NT2/D1 (cell line): ENCODE data around the gene GALNT14.

Source experiments
- DNase-seq: peaks from one replicate; pipeline ENCODE4 v3.0.0-alpha.2; 2011; ENCODE audit warnings: low read depth, low spot score
- H3K27me3 ChIP-seq: 2 replicates; pipeline ENCODE4 v1.6.0; 2011; ENCODE audit warnings: mild to moderate bottlenecking; ENCODE audit not compliant: insufficient read length, insufficient read depth
- H3K36me3 ChIP-seq: 2 replicates; pipeline ENCODE4 v1.6.1; 2011; ENCODE audit warnings: mild to moderate bottlenecking, low read length, mixed read lengths; ENCODE audit not compliant: insufficient read depth, insufficient read length
- H3K4me1 ChIP-seq: 2 replicates; pipeline ENCODE4 v1.5.1; 2011; ENCODE audit not compliant: insufficient read depth, insufficient read length
- H3K4me3 ChIP-seq: 2 replicates; pipeline ENCODE4 v1.5.1; 2011; ENCODE audit warnings: low read depth; ENCODE audit not compliant: insufficient read length
- H3K9ac ChIP-seq: 2 replicates; pipeline ENCODE4 v1.6.0; 2011; ENCODE audit warnings: low read depth; ENCODE audit not compliant: insufficient read length
- H3K9me3 ChIP-seq: 2 replicates; pipeline ENCODE4 v1.5.1; 2011; ENCODE audit warnings: mild to moderate bottlenecking, low read length; ENCODE audit not compliant: insufficient read depth
- SUZ12 ChIP-seq: IDR thresholded peaks from 2 replicates; pipeline ENCODE4 v1.6.1; 2011; ENCODE audit not compliant: insufficient read length, insufficient read depth; ENCODE audit errors: extremely low read depth
- YY1 ChIP-seq: IDR thresholded peaks from 2 replicates; pipeline ENCODE4 v1.6.1; 2011; ENCODE audit not compliant: insufficient read length, insufficient read depth
- ZNF274 ChIP-seq: IDR thresholded peaks from 2 replicates; pipeline ENCODE4 v1.6.1; 2011; ENCODE audit warnings: mild to moderate bottlenecking, low read depth, low read length

Gene GALNT14

GRCh38 chr2:30880516-30880915, 257.7 kb downstream of the GALNT14 start:
- Histone ChIP-seq H3K9me3 (peaks cover 4% of the 10 kb centered on the region; the same call in 1 of the 2 replicates), H3K9ac (no peak overlapping the region), H3K36me3 (no peaks in the 10 kb centered on the region), H3K27me3 (no peaks in the 10 kb centered on the region), H3K4me3 (no peak overlapping the region), H3K4me1 (peaks cover 8% of the 10 kb centered on the region)
- no peak for DNase-seq
- no peak for TF ChIP-seq ZNF274
- TF ChIP-seq YY1, result no peak
- no peak for TF ChIP-seq SUZ12

DNA sequence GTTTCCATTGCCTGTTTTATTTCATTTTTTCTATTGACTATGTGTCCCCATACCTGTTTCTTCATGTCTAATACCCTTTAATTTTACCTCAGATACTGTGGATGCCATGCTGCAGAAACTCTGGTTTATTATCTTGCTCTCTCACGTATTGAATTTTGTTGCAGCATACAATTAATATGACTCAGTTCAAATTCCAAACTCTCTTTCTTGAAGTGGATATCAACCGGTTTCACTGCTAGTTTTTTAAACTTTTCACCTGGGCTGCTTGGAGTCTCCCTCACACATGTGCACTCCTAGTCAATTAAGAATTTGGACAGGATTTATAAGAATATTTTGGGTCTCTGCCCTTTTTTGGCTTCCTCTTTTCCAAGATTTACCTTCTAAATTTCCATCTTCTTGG, 260.4 kb downstream of the GALNT14 start:
- TF ChIP-seq SUZ12, result no peak
- no peaks in the 10 kb centered on the region for H3K4me1 ChIP-seq
- H3K9me3 ChIP-seq, result peaks cover 15% of the 10 kb centered on the region; the same call in 1 of the 2 replicates
- H3K27me3 ChIP-seq, result no peaks in the 10 kb centered on the region
- no peak overlapping the region for H3K4me3 ChIP-seq
- no peak for DNase-seq
- H3K36me3 ChIP-seq, result no peaks in the 10 kb centered on the region
- no peak overlapping the region for H3K9ac ChIP-seq

- Histone ChIP-seq H3K27me3 (no peaks in the 10 kb centered on the region), H3K36me3 (no peaks in the 10 kb centered on the region), H3K9me3 (peaks cover 15% of the 10 kb centered on the region; the same call in 1 of the 2 replicates), H3K9ac (no peak overlapping the region), H3K4me1 (peaks cover 4% of the 10 kb centered on the region), H3K4me3 (no peak overlapping the region)
- no peak for DNase-seq
- no peak for TF ChIP-seq ZNF274
- TF ChIP-seq SUZ12, result no peak
- TF ChIP-seq YY1, result no peak
Measured at GRCh38 chr2:30872797-30873196, 265.4 kb downstream of the GALNT14 start.

GRCh38 chr2:30871980-30872789, 266.1 kb downstream of the GALNT14 start:
- Histone ChIP-seq H3K4me1 (peaks cover 4% of the 10 kb centered on the region), H3K9me3 (peaks cover 15% of the 10 kb centered on the region; the same call in 1 of the 2 replicates), H3K9ac (no peak overlapping the region), H3K27me3 (no peaks in the 10 kb centered on the region), H3K4me3 (no peak overlapping the region), H3K36me3 (no peaks in the 10 kb centered on the region)
- peak; percentile 87 for DNase-seq
- TF ChIP-seq YY1, result no peak

GRCh38 chr2:30871440-30871839, 266.8 kb downstream of the GALNT14 start:
- DNase-seq, result no peak
- Histone ChIP-seq H3K36me3 (no peaks in the 10 kb centered on the region), H3K4me1 (peaks cover 4% of the 10 kb centered on the region), H3K9me3 (peaks cover 15% of the 10 kb centered on the region; the same call in 1 of the 2 replicates), H3K4me3 (no peak overlapping the region), H3K27me3 (no peaks in the 10 kb centered on the region), H3K9ac (no peak overlapping the region)
- TF ChIP-seq ZNF274, result no peak
- TF ChIP-seq YY1, result no peak
- TF ChIP-seq SUZ12, result no peak

DNA sequence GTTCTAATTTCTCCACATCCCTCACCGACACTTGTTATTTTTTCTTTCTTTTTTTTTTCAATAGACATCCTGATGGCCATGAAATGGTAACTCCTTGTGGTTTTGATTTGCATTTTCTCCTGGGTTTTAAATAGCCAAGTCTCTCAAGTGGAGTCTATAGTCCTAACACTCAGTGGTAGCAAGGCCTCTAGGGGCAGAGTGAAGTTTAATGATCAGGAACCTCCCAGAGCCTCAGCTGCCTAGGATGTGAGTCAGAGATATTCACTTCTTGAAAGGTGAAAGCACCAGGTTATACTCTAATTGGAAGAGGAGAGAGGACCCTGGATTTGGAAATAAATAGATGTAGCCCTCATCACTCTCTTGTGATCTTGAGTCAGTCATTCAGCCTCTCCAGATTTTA, 268.3 kb downstream of the GALNT14 start:
- no peak overlapping the region for H3K9ac ChIP-seq
- H3K36me3 ChIP-seq, result no peaks in the 10 kb centered on the region
- no peak overlapping the region for H3K4me3 ChIP-seq
- DNase-seq, result no peak
- no peaks in the 10 kb centered on the region for H3K27me3 ChIP-seq
- peaks cover 4% of the 10 kb centered on the region for H3K4me1 ChIP-seq
- no peak for TF ChIP-seq YY1
- TF ChIP-seq ZNF274, result no peak
- TF ChIP-seq SUZ12, result no peak
- H3K9me3 ChIP-seq, result peaks cover 12% of the 10 kb centered on the region; the same call in 1 of the 2 replicates

- no peak for TF ChIP-seq ZNF274
- TF ChIP-seq YY1, result no peak
- TF ChIP-seq SUZ12, result no peak
Measured at GRCh38 chr2:30867385-30867784, 270.9 kb downstream of the GALNT14 start.

GRCh38 chr2:30866974-30867373, 271.3 kb downstream of the GALNT14 start:
- DNase-seq, result no peak
- TF ChIP-seq YY1 (no peak), SUZ12 (no peak), ZNF274 (no peak)
- no peaks in the 10 kb centered on the region for H3K36me3 ChIP-seq
- no peaks in the 10 kb centered on the region for H3K27me3 ChIP-seq
- peaks cover 4% of the 10 kb centered on the region for H3K4me1 ChIP-seq
- no peak overlapping the region for H3K9ac ChIP-seq
- H3K9me3 ChIP-seq, result no peaks in the 10 kb centered on the region
- H3K4me3 ChIP-seq, result no peak overlapping the region

More at GRCh38 chr2:30867385-30867784, 270.9 kb downstream of the GALNT14 start:
- no peaks in the 10 kb centered on the region for H3K27me3 ChIP-seq
- no peaks in the 10 kb centered on the region for H3K9me3 ChIP-seq
- DNase-seq, result no peak
- H3K9ac ChIP-seq, result no peak overlapping the region
- H3K36me3 ChIP-seq, result no peaks in the 10 kb centered on the region
- peaks cover 4% of the 10 kb centered on the region for H3K4me1 ChIP-seq
- H3K4me3 ChIP-seq, result no peak overlapping the region
